Neuron (in vitro differentiated cells): Measurements from ENCODE around the gene CSH1.

Experiments used
- H2AFZ ChIP-seq: one replicate; pipeline ENCODE4 v1.6.1; 2013; ENCODE audit warnings: low read depth, mild to moderate bottlenecking, inconsistent platforms, low read length, moderate library complexity
- H3K27me3 ChIP-seq: one replicate; pipeline ENCODE4 v1.6.1; 2013; ENCODE audit warnings: low read length; ENCODE audit not compliant: insufficient read depth
- H3K36me3 ChIP-seq: one replicate; pipeline ENCODE4 v1.6.1; 2013; ENCODE audit warnings: low read length; ENCODE audit not compliant: insufficient read depth
- H3K4me1 ChIP-seq: one replicate; pipeline ENCODE4 v1.6.1; 2013; ENCODE audit warnings: low read length; ENCODE audit not compliant: insufficient read depth
- H3K4me3 ChIP-seq: 2 replicates; pipeline ENCODE4 v1.5.1; 2013; ENCODE audit warnings: mild to moderate bottlenecking, low read length, moderate library complexity
- H3K9me3 ChIP-seq: one replicate; pipeline ENCODE4 v1.6.1; 2013; ENCODE audit warnings: low read length

Gene CSH1

DNA sequence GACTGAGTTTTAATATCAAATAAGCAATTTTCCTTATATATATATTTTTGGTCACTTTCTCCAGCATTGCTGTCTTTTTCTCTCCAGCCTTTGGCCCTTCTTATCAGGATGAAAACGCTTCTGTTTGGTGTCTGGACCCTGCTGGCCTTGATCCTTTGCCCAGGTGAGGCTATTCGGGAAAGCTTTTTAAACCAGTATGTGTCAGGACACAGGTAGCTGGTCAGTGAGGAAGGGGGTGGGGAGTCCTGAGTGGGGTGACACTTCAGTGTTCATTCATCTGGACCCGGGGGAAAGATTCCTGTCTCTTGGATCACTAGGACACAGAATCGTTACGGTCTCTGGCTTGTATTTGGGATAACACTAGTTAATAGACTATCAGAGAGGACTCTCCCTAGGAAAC lies 41.7 kb downstream of the CSH1 start:
- H2AFZ ChIP-seq = no peak overlapping the region
- H3K4me3 ChIP-seq = no peak overlapping the region
- H3K36me3 ChIP-seq = no peaks in the 10 kb centered on the region
- H3K9me3 ChIP-seq = no peaks in the 10 kb centered on the region
- peaks cover 4% of the 10 kb centered on the region for H3K27me3 ChIP-seq
- no peaks in the 10 kb centered on the region for H3K4me1 ChIP-seq

DNA sequence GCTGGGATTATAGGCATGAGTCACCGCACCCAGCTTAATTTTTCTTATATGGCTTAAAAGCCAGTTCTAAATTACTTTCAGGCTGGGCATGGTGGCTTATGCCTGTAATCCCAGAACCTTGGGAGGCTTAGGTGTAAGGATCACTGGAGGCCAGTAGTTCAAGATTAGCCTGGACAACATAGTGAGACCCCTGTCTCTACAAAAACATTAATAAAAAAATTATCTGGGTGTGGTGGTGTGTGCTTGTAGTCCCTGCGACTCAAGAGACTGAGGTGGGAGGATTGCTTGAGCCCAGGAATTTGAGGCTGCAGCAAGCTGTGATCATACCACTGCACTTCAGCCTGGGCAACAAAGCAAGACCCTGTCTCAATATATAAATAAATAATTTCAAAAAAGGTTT lies 43.1 kb downstream of the CSH1 start:
- H3K9me3 ChIP-seq = no peaks in the 10 kb centered on the region
- no peaks in the 10 kb centered on the region for H3K36me3 ChIP-seq
- no peak overlapping the region for H2AFZ ChIP-seq
- H3K4me1 ChIP-seq = no peaks in the 10 kb centered on the region
- H3K4me3 ChIP-seq = no peak overlapping the region
- H3K27me3 ChIP-seq = peaks cover 4% of the 10 kb centered on the region

DNA sequence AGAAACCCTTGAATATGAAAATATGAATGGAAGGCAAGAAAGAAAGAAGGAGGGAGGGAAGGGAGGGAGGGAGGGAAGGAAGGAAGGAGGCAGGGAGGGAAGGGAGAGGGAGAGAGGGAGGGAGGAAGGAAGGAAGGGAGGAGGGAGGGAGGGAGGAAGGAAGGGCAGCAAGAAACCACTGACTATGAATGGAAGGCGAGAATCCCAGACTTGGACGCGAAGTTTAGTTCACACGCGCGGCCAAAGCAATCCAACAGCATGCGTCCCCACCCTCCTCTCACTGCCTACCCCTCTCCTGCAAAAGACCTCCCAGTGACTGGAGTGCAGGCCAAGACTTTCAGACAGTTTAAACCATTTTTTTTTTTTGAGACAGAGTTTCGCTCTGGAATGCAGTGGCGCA lies 46.0 kb downstream of the CSH1 start:
- no peak overlapping the region for H2AFZ ChIP-seq
- H3K4me3 ChIP-seq = no peak overlapping the region
- peaks cover 4% of the 10 kb centered on the region for H3K27me3 ChIP-seq
- no peaks in the 10 kb centered on the region for H3K9me3 ChIP-seq
- H3K36me3 ChIP-seq = no peaks in the 10 kb centered on the region
- H3K4me1 ChIP-seq = no peaks in the 10 kb centered on the region

DNA sequence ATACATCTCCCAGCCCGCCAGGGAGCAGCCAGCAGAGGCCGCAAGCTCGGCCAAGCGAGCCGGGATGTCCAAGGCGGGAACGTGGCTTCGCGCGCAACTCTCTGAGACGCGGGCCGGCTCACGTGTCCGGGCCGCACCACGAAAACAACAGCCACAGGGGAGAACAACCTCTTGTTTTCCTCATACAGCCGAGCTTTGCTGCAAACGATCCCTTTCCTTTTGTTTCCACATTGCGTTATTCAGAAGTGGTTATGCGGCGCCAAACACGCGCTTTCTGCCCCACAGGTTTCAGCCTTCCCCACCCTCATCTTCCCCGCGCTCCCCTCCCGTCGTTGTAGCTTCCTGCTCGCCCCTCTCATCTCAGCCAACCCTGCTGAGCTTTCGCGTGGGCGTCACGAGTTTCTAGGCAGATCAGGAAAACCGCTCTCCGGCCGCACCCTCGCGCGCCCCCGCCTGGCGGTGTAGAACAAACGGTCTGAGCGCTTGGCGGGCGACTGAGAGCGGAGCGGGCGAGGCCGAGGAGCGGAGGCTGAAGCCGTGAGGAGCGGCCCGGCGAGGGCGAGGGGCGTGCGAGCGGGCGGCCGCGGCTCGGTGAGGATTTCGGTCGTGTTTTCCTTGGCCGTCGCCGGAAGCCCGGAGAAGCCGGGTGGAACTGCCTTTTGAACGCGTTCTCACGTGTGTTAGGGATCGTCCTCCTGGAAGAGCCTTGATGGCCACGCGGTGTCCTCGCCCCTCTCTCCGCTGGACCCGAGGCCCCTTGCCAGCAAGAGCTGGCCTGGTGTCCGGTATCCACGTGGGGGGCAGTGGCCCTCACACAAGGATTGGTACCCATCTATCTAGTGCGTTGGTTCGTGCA lies 47.3 kb downstream of the CSH1 start:
- H3K4me1 ChIP-seq = no peaks in the 10 kb centered on the region
- H3K9me3 ChIP-seq = no peaks in the 10 kb centered on the region
- H3K4me3 ChIP-seq = no peak overlapping the region
- H3K27me3 ChIP-seq = peaks cover 4% of the 10 kb centered on the region
- H3K36me3 ChIP-seq = no peaks in the 10 kb centered on the region
- H2AFZ ChIP-seq = no peak overlapping the region

DNA sequence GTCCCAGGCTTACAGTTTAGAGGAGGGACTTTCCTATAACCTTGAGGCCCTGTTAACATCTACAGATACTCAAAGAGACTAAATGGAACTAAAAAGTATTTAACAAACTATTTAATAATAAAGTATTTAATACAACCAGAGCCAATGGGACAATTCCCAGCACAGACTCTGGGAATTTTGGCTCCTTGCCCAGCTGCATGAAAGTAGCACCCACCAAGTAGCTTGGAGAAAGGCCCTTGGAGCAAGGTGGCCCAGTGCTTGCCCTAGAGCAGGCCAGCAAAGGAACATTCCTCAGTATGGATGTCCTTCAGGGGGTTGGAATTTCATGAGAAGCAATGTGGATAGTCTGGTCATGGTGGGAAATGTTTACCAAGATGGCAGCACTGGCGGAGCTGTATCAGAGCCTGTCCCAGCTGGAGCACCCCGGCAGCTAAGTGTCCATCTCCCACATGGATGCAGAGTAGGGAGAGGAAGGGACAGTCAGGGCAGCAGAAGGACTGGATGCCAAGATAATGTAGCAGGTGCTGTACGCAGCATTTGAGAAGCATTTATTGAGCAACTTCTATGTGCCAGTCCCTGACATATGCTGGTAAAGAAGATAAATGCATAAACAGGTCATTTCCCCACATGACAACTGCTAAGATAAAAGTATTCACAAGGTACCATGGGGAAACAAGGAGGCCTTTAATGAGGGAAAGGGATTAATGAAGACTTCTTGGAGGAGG lies 48.7 kb downstream of the CSH1 start:
- no peaks in the 10 kb centered on the region for H3K4me1 ChIP-seq
- peaks cover 4% of the 10 kb centered on the region for H3K27me3 ChIP-seq

DNA sequence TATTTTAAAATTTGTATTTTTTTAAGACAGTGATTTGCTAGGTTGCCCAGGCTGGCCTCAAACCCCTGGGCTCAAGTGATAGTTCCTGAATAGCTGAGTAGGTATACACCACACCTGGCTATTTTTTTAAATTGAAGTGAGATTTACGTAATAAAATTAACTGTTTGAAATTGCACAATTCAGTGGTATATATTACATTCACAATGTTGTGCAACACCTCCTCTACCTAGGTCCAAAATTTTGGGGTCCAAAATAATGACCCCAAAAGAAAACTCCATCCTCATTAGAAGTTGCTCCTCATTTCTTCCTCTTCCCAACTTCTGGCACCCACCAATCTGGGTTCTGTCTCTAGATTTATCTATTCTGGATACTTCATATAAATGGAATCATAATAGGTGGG lies 50.9 kb downstream of the CSH1 start:
- H2AFZ ChIP-seq = no peak overlapping the region
- H3K9me3 ChIP-seq = no peaks in the 10 kb centered on the region
- no peaks in the 10 kb centered on the region for H3K27me3 ChIP-seq
- H3K4me3 ChIP-seq = no peak overlapping the region
- peaks cover 12% of the 10 kb centered on the region for H3K4me1 ChIP-seq
- H3K36me3 ChIP-seq = no peaks in the 10 kb centered on the region

More for the DNA sequence above, 48.7 kb downstream of the CSH1 start:
- Histone ChIP-seq H3K9me3 (no peaks in the 10 kb centered on the region), H3K36me3 (no peaks in the 10 kb centered on the region), H3K4me3 (no peak overlapping the region), H2AFZ (no peak overlapping the region)
